Left forelimb (tissue), 1 donor: ENCODE data around the gene SZRD1.

Source experiments
- DNase-seq: peaks from one replicate; pipeline ENCODE4 v3.0.0-alpha.2; 2018; ENCODE audit warnings: low spot score

The SZRD1 gene

GRCh38 chr1:16367258-16367967 is 371 bp downstream of the SZRD1 start:
- DNase-seq, result peak; percentile 94

GRCh38 chr1:16367968-16368890 is 1.2 kb downstream of the SZRD1 start:
- no peak for DNase-seq

- DNase-seq, result no peak
These were observed 2.8 kb downstream of the SZRD1 start for GRCh38 chr1:16369821-16370220.

GRCh38 chr1:16371725-16372124 is 4.7 kb downstream of the SZRD1 start:
- DNase-seq, result no peak

- no peak for DNase-seq
These were observed 5.7 kb downstream of the SZRD1 start for GRCh38 chr1:16372535-16373285.

- no peak for DNase-seq
These were observed 7.2 kb downstream of the SZRD1 start for GRCh38 chr1:16374266-16374665.

GRCh38 chr1:16375521-16376340 is 8.7 kb downstream of the SZRD1 start:
- DNase-seq, result no peak

GRCh38 chr1:16376971-16377370 is 9.9 kb downstream of the SZRD1 start:
- no peak for DNase-seq

GRCh38 chr1:16378443-16378842 is 11.4 kb downstream of the SZRD1 start:
- DNase-seq, result no peak

- DNase-seq, result no peak
These were observed 13.8 kb downstream of the SZRD1 start for GRCh38 chr1:16380868-16381267.

GRCh38 chr1:16383888-16384287 is 16.8 kb downstream of the SZRD1 start:
- DNase-seq, result no peak

GRCh38 chr1:16385659-16386453 is 18.8 kb downstream of the SZRD1 start:
- DNase-seq, result no peak

- DNase-seq, result no peak
These were observed 19.5 kb downstream of the SZRD1 start for GRCh38 chr1:16386454-16387113.

- DNase-seq, result no peak
These were observed 20.5 kb downstream of the SZRD1 start for GRCh38 chr1:16387201-16388188.

- DNase-seq, result no peak
These were observed 24.4 kb downstream of the SZRD1 start for GRCh38 chr1:16391411-16391810.

- no peak for DNase-seq
These were observed 25.9 kb downstream of the SZRD1 start for GRCh38 chr1:16392740-16393569.

GRCh38 chr1:16393570-16394521 is 26.8 kb downstream of the SZRD1 start:
- no peak for DNase-seq
